ENCODE measurements around the gene TMEM44.

TMEM44 gene

DNA sequence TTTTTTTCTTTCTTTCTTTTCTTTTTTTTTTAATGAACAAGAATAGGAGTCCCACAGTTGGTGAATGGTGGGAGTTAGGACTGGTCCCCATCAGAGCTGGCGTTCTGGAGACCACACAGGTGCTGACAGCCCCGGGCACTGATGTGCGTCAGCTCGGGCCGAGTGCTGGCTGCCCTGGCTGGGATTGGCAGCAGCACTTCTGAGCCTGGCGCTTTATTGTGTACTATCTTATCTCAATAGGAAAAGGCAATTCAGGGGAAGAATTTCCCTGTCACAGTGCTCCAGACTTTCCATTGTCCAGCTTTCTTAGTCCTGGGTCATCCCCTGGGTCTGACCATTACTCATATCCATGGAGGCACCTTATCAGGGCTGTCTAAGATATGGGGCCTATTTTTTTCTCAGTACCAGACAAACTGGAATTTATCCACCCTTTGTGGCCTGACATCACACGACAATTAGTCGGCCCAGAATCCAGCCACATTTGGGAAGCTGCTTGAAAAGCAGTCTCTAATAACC is 54.1 kb downstream of the TMEM44 start:
- Mint-ChIP-seq H3K27me3 (ENCODE audit: low read depth) (peaks cover 6% of the 10 kb centered on the region), H3K36me3 (ENCODE audit: low read depth) (peaks cover 2% of the 10 kb centered on the region), H3K4me1 (peaks cover 3% of the 10 kb centered on the region), H3K9me3 (no peaks in the 10 kb centered on the region), H3K4me3 (no peak overlapping the region), H3K27ac (no peak overlapping the region)
- TF ChIP-seq, protein P1, sequence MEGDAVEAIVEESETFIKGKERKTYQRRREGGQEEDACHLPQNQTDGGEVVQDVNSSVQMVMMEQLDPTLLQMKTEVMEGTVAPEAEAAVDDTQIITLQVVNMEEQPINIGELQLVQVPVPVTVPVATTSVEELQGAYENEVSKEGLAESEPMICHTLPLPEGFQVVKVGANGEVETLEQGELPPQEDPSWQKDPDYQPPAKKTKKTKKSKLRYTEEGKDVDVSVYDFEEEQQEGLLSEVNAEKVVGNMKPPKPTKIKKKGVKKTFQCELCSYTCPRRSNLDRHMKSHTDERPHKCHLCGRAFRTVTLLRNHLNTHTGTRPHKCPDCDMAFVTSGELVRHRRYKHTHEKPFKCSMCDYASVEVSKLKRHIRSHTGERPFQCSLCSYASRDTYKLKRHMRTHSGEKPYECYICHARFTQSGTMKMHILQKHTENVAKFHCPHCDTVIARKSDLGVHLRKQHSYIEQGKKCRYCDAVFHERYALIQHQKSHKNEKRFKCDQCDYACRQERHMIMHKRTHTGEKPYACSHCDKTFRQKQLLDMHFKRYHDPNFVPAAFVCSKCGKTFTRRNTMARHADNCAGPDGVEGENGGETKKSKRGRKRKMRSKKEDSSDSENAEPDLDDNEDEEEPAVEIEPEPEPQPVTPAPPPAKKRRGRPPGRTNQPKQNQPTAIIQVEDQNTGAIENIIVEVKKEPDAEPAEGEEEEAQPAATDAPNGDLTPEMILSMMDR (IDR thresholded peaks at IDR 0.05; ENCODE audit: unreplicated experiment in 3 of 3) = no peak

DNA sequence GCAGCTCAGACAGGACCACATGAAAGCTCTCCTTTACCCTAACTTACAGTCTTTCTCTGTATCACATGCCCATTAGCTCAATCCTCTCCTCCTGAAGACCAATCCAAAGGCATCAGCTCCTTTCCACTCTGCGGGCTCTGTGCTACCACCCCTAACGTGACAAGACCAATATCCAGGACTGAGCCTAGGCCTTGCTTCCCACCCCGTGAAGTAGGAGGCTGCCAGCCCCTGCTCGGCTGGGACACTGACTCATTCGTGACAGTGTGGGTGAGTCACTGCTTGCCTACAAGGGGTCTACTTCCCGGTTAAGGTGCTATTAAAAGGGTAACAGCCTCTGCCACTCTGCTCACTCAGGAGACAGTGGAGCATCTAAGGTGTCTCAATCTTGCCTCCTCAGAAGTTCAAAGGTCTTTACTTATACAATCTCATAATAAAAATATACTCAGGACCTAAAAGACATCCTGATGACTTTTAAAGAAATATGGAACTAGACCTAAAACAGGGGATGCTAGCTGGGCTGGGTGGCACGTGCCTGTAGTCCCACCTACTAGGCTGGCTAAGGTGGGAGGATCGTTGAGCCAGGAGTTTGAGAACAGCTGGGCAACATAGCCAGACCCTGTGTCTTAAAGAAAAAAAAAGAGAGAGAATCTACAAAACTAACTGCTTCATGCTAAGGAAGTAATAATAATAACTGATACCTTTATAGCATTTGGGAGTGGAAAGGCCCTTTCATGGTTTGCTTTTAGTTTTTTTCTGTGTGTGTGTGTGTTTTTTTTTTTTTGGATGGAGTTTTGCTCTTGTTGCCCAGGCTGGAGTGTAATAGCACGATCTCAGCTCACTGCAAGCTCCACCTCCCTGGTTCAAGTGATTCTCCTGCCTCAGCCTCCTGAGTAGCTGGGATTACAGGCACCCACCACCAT is 55.0 kb downstream of the TMEM44 start:
- TF ChIP-seq, protein P1 (IDR thresholded peaks at IDR 0.05; ENCODE audit: unreplicated experiment in 3 of 3) = no peak
- Mint-ChIP-seq H3K9me3 (no peaks in the 10 kb centered on the region), H3K27me3 (ENCODE audit: low read depth) (peaks cover 9% of the 10 kb centered on the region), H3K27ac (no peak overlapping the region), H3K4me3 (no peak overlapping the region), H3K4me1 (peaks cover 6% of the 10 kb centered on the region), H3K36me3 (ENCODE audit: low read depth) (no peaks in the 10 kb centered on the region)

DNA sequence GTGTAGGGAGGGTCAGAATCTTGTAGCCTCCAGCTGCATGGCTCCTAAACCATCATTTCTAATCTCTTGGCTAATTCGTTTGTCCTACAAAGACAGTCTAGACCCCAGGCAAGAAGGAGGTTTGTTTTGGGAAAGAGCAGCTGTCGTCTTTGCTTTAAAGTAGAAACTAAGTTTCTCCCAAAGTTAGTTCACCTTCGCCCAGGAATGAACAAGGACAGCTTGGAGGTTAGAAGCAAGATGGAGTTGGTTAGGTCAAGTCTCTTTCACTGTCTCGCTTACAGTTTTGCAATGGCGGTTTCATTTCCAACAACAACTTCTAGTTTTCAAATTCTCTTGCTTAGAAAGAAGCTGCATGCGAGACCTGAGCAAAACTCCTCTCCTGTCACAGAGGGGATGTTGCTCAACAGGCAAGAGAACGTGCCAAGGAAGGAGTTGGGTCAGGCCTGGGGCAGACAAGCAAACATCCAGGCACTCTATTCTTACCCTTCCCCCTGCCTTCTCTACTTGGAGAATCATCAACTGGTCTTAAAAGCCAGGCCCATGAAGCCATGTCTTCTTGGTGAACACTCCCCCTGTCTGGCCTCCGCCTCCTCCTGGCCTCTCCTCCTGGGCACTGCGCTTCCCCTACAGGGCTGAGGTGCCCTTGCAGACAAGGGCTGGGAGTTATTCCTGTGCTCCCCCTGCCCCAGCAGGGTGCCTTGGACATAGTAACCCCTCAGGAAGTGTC is 57.6 kb downstream of the TMEM44 start:
- Mint-ChIP-seq H3K27ac (no peak overlapping the region), H3K27me3 (ENCODE audit: low read depth) (peaks cover 25% of the 10 kb centered on the region), H3K4me3 (no peak overlapping the region), H3K36me3 (ENCODE audit: low read depth) (no peaks in the 10 kb centered on the region), H3K4me1 (peaks cover 27% of the 10 kb centered on the region), H3K9me3 (no peaks in the 10 kb centered on the region)
- TF ChIP-seq, protein P1 (IDR thresholded peaks at IDR 0.05; ENCODE audit: unreplicated experiment in 3 of 3) = no peak

DNA sequence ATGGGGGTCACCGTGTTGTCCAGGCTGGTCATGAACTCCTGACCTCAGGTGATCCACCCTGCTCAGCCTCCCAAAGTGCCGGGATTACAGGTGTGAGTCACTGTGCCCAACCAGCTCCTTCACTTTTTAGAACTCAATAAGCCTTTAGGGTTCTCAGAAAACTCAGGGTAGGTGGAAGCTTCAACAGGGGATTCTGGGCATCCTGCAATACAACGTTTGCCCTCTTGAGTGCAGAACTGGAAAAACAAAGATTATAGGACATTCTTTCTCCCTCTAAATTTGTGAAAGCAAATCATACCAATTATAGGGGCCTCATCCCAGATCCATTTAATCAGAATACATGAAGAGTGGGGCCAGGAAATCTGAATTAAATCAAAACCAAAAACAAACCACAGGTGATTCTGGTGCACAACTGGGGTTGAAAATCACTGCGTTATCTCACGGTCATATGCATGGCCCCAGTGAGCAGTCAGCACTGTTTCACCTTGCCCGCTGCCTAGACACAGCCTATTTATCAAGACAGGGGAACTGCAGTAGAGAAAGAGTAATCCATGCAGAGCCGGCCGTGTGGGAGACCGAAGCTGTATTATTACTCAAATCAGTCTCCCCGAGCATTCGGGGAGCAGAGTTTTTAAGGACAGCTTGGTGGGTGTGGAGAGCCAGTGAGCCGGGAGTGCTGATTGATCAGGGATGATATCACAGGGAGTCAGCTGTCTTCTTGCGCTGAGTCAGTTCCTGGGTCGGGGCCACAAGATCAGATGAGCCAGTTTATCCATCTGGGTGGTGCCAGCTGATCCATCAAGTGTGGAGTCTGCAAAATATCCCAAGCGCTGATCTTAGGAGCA is 58.4 kb downstream of the TMEM44 start:
- H3K27ac Mint-ChIP-seq = no peak overlapping the region
- peaks cover 31% of the 10 kb centered on the region for H3K4me1 Mint-ChIP-seq
- H3K27me3 Mint-ChIP-seq (ENCODE audit: low read depth) = peaks cover 29% of the 10 kb centered on the region
- no peaks in the 10 kb centered on the region for H3K9me3 Mint-ChIP-seq
- TF ChIP-seq, protein P1 (IDR thresholded peaks at IDR 0.05; ENCODE audit: unreplicated experiment in 3 of 3) = no peak
- H3K36me3 Mint-ChIP-seq (ENCODE audit: low read depth) = no peaks in the 10 kb centered on the region
- no peak overlapping the region for H3K4me3 Mint-ChIP-seq

DNA sequence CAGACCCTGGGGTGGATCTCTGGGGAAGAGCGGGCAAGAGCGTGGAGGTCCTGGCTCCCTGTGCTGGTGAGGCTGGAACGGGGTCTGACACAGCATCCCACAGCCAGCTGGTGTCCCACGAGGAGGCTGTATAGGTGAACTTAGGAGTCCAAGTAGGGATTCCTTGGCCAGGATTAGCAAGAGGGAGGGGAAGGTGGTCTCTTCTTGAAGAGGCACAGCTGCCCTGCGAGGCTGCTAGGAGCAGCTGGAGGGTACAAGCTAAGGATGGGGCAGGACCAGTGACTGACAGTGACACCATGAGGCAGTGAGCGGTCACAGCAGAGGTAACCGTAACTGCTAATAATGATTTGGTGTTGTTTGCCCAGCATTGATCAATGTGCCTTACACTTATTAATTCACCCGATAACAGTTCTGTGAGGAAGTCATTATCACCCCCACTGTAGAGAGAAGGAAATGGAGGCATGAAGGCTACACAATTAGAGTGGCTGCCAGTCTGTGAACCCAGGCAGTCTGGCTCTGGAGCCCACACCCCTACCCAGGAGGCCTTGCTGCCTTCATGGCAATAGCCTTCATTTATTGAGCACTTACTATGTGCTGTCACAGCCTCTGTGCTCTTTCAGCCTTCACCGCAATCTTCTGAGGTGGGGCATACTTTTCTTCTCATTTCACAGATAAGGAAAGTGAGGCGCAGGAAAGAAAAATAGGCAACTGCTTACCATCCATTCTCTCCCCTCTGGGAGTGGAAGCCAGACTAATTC is 59.4 kb downstream of the TMEM44 start:
- peaks cover 29% of the 10 kb centered on the region for H3K27me3 Mint-ChIP-seq (ENCODE audit: low read depth)
- no peaks in the 10 kb centered on the region for H3K9me3 Mint-ChIP-seq
- H3K27ac Mint-ChIP-seq = peak overlapping the region in 1 of 3 experiments; percentile 36
- peaks cover 31% of the 10 kb centered on the region for H3K4me1 Mint-ChIP-seq
- TF ChIP-seq, protein P1 (IDR thresholded peaks at IDR 0.05; ENCODE audit: unreplicated experiment in 3 of 3) = peak; percentile 33 to 53 (median 46)
- no peaks in the 10 kb centered on the region for H3K36me3 Mint-ChIP-seq (ENCODE audit: low read depth)
- no peak overlapping the region for H3K4me3 Mint-ChIP-seq
